Measurements from ENCODE around the gene PDP2.

PDP2 gene

GRCh38 chr16:66904846-66905632 lies 24.7 kb downstream of the PDP2 start:
- peak; percentile 31 for DNase-seq

GRCh38 chr16:66905633-66906539 lies 25.6 kb downstream of the PDP2 start:
- DNase-seq = peak; percentile 21

GRCh38 chr16:66906916-66907836 lies 26.9 kb downstream of the PDP2 start:
- DNase-seq = peak; percentile 27

DNA sequence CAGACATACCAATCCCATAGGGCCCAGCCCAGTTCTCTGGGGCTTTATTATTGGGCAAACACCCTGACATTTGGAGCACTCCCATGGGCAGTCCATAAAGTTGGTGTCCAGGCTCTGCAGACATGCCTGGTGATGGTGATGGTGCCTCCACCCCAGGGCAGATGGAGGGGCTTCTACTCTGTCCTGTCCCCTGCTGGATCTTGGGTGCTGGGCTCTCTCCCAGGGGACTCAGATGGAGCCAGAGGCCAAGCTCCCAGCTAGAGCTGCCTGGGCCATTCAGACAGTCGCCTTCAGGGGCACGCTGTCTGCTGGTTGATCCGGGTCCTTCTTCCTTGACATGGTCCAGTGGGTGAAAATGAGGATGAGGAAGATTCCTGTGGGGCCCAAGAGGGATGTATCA lies 27.8 kb downstream of the PDP2 start:
- DNase-seq = no peak

GRCh38 chr16:66908762-66909559 lies 28.6 kb downstream of the PDP2 start:
- peak; percentile 17 for DNase-seq

DNA sequence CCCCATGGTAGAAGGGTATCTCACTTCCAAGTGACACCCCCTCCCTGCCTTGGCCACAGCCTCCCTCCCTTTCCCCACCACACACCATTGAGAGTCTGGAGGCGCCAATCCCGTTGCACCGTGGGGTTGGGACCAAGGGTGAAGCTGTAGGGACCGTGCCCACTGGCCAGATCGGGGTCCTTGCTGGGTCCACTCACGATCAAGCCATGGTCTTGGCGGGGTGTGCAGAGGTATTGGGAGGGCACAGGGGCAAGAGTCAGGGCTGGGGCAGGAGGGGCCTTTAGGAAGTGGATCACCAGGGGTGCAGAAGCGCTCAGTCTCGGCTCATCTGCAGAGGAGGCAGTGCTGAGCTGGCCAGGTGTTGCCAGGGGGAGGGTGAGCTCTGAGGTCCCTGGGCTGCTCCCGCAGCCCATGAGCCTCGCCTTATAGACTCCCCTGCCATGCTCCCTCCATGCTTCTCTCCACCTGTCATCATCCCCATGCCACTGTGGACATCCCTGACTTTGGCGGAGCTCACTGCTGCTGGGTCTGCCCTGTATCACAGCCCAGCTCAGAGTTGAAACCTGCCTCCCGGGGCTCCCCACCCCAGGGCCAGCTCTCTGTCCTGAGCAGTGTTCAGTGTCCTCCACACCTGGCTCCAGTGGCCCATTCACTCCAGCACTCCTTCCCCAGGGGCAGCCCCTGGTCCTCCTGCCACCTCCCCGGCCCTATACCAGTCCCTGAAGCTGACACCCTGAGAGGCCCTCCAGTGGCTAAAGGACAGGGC lies 30.0 kb downstream of the PDP2 start:
- peak; percentile 53 for DNase-seq

DNA sequence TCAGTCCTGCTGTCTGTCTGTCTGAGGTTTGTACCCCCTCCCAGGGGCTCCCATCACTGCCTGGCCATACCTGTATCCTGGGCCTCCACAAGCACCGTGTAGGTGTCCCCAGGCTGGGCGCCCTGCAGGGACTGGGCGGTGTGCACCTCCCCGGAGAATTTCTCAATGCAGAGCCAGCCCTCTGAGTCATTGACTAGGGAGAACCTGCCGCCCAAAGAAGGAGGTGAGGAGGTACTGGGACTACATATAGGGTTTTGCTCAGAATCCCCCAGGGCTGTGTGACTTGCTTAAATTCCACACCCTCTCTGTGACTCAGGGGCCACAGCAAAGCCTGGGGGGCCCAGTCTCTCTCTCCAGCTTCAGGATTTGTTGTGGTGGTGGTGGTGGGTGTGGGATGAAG lies 30.8 kb downstream of the PDP2 start:
- DNase-seq = peak; percentile 40

DNA sequence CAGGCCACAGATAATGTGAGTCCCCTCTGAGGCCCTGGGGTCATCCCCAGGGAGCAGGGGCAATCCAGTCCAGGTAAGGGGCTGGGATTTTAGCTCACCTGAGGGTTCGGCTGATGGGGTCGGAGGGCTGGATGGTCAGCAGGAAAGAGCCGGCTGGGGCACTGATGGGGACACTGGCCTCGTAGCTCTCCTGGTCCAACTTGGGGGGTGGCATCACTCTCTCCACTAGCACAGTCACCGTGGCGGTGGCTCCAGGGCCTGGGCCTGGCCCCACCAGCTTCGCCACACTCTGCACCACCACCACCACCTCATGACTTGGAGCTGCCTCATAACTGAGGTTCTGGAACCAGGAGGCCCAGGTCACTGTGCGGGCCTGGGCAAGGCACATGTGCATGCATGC lies 31.5 kb downstream of the PDP2 start:
- peak; percentile 25 for DNase-seq

GRCh38 chr16:66913081-66913480 lies 32.8 kb downstream of the PDP2 start:
- no peak for DNase-seq

DNA sequence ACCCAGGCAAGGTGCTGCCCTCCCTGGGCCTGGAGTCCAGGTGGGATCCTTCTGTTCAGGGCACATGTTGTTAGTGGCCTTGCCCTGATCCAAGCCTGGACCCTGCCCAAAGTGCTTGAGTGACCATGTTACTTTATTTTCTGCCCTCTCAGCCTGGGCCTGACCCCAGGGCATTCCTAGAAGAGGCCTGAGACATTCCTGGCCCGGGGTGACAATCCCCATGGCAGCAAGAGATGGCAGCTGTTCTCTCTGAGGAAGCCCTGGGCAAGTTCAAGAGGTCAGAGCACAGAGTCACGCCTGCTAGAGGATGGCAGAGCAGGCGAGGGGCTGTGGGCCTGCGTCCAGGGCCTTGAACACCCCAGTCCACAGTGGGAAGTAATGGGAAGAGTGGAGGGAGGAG lies 33.4 kb downstream of the PDP2 start:
- DNase-seq = no peak

DNA sequence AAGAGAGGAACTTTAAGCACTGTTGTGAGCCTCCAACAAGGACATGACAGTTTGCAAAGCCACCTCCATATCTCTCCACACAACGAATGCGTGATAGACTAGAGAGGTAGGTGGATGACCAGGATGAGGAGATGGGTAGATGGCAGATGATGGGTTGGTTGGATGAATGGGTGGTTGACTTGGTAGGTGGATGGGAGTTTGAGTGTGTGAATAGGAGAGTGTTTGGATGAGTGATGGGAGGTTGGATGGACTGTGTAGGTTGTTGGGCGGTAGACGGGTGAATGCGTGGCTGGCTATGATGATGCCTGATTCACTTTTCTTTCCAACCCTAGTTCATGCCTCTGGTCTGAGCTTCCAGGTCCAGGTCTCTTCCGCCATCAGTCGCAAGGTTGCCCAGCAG lies 34.2 kb downstream of the PDP2 start:
- no peak for DNase-seq

- DNase-seq = no peak
These were observed 34.7 kb downstream of the PDP2 start for GRCh38 chr16:66915041-66915440.

DNA sequence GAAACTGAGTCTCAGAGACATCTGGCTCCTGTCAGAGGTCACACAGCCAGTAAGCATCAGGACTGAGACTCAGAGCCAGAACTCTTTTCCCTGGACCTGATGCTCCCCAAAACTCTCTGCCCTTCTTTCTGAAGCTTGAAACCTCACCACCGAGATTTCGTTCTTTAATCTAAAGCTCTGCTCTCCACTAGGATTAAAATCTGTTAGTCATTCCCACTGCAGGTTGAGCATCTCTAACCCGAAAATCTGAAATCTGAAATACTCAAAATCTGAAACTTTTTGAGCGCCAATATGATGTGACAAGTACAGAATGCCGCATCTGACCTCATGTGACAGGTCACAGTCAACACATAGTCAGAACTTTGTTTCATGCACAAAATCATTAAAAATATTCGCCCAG lies 36.2 kb downstream of the PDP2 start:
- DNase-seq = no peak

DNA sequence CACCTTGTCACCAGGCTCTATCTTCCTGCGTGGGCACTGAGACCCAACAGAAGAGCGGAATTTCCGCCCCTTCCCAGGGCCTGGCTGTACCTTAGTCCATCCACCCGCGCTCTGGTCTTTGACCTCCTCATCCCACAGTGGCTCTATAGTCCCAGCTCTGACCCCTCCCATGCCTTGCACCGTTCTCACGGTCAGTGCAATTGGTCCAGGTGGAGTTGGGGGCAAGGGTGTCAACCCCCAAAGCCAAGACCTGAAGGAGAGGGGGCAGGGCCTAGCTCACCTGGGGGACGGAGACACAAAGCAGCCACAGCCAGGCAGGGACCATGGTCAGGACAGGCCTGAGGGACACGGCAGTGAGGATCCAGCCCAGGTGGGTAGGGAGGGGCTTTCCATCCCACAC lies 37.4 kb downstream of the PDP2 start:
- no peak for DNase-seq

GRCh38 chr16:66918355-66918754 lies 38.0 kb downstream of the PDP2 start:
- no peak for DNase-seq

- no peak for DNase-seq
These were observed 38.7 kb downstream of the PDP2 start, which contains the start of gene CDH16 for GRCh38 chr16:66918803-66919568. TSS of gene CDH16 (minus strand) at chr16:66918885. CDS start at chr16:66918065, 820 bp downstream.

GRCh38 chr16:66919569-66920298 lies 39.4 kb downstream of the PDP2 start:
- DNase-seq = no peak

- no peak for DNase-seq
These were observed 39.9 kb downstream of the PDP2 start for GRCh38 chr16:66920299-66920590.

- no peak for DNase-seq
These were observed 40.8 kb downstream of the PDP2 start for GRCh38 chr16:66920924-66921680.
